Fibroblast of pulmonary artery (primary cell): ENCODE data around the gene RUFY3.
"Not testable (repeated sequence)": the region's sequence is repeated elsewhere in the genome, so short reads cannot be mapped to it uniquely, and the experiment has no call there.

ENCODE experiments used
- DNase-seq: peaks from one replicate; pipeline ENCODE4 v3.0.0-alpha.2; 2010; ENCODE audit warnings: low read depth
- H3K4me3 ChIP-seq: replicated peaks from 2 replicates; pipeline ENCODE4 v1.5.1; 2011; ENCODE audit warnings: low read depth, mild to moderate bottlenecking, control low read depth, low read length, moderate library complexity
- TF ChIP-seq, protein P1 (sequence below): IDR thresholded peaks from 2 replicates; pipeline ENCODE4 v1.5.1; 2011; ENCODE audit warnings: mild to moderate bottlenecking, control low read depth, low read length, inconsistent platforms; ENCODE audit errors: missing control alignments

The RUFY3 gene

DNA sequence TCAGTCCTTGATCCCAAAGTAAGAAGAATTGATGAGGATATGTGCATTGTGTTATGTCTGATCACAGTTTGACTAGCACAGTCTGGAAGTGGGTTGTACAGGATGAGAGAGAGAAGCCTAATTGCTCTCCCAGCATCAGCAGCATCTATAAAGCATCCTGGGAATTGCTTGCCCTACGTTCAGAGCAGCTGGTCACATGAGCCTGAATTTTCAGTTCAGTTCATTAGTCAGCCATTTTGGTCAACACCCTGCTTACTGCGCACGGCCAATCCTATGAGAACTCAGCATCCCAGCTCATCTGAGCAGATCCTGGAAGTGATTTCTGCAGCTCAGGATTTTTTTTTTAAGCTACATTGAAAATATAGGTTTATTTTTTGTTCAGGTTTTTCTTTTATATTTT is at the start of gene RUFY3:
Gene RUFY3 (plus strand): TSS at position 218 of the 400 bp plus-strand sequence. CDS start 610 bp downstream, outside the sequence.
- TF ChIP-seq, protein P1, sequence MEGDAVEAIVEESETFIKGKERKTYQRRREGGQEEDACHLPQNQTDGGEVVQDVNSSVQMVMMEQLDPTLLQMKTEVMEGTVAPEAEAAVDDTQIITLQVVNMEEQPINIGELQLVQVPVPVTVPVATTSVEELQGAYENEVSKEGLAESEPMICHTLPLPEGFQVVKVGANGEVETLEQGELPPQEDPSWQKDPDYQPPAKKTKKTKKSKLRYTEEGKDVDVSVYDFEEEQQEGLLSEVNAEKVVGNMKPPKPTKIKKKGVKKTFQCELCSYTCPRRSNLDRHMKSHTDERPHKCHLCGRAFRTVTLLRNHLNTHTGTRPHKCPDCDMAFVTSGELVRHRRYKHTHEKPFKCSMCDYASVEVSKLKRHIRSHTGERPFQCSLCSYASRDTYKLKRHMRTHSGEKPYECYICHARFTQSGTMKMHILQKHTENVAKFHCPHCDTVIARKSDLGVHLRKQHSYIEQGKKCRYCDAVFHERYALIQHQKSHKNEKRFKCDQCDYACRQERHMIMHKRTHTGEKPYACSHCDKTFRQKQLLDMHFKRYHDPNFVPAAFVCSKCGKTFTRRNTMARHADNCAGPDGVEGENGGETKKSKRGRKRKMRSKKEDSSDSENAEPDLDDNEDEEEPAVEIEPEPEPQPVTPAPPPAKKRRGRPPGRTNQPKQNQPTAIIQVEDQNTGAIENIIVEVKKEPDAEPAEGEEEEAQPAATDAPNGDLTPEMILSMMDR, result no peak
- H3K4me3 ChIP-seq, result peak within 1 kb of the TSS; percentile 68
- DNase-seq, result peak; percentile 94

DNA sequence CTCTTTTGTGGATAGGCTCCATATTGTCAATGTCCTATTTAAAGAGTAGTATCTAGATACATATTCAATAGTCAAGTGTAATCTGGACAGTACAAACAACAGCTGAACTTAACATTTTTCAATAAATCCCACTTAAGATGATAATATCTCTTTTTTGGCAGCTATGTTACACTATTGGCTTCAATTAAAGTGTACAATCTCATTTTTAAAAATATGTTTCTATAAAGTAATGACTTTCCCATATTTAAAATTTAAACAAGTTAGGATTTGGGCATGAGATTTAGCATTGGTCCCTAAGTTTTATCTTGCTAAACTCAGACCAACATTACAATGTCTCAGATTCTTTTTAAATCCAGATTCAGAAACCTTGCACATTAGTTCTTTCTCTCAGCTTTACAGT is 47.6 kb upstream of the RUFY3 start:
- no peak overlapping the region for H3K4me3 ChIP-seq
- no peak for DNase-seq
- TF ChIP-seq, protein P1, result no peak

DNA sequence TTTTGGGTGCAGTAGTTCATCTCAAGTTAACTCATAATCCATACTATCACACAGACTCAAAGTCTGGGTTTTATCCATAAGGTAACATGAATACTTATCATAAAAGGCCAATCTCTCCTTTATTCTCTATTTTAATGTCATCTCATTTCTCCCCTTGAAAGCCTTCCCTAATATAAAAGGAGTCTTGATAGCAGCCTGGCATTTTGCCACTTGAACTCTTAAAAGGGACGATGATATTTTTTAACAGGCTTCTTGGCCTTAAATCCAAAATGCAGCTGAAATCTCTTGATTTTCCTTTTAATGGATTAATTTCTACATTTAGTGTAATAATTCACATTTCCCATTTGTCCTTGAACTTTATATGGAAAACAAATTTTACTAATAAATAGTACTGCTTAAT is 47.0 kb upstream of the RUFY3 start:
- no peak for DNase-seq
- TF ChIP-seq, protein P1, result no peak
- no peak overlapping the region for H3K4me3 ChIP-seq

- TF ChIP-seq, protein P1, result no peak
Observed at GRCh38 chr4:70676554-70677090, 45.1 kb upstream of the RUFY3 start.

DNA sequence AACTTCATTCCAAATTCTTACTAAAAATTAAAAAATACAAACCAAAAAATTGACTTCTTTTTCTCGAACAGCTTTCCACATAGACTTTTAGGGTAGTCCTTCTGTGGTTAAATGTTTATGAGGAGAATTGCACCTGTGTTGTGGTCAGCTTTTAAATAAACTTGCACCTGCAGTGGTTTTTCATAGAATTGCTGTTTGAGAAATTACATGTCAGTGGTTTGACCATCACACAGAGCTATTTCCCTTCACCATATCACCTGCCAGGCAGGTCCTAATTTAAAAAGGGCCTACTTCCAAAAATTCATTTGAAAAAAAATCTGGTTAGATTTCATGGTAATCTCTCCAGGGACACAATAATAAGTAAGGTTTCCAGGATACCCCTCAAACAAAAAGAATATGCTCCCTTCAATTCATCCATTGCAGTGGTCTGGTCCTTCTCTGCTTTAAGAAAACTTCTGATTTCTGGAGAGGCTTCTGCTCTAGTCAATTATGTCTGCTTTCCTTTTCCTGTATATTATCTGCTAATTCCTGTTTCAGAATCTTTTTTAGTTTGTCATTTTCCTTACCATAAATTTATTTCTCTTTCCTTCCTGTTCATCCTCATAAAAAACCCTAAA is 43.3 kb upstream of the RUFY3 start:
- no peak overlapping the region for H3K4me3 ChIP-seq
- DNase-seq, result no peak
- TF ChIP-seq, protein P1, result no peak

More at GRCh38 chr4:70676554-70677090, 45.1 kb upstream of the RUFY3 start:
- H3K4me3 ChIP-seq, result no peak overlapping the region
- no peak for DNase-seq

- H3K4me3 ChIP-seq, result no peak overlapping the region
- TF ChIP-seq, protein P1, result no peak
- no peak for DNase-seq
Observed at GRCh38 chr4:70680934-70681333, 40.8 kb upstream of the RUFY3 start.

GRCh38 chr4:70681704-70682103 is 40.1 kb upstream of the RUFY3 start:
- no peak overlapping the region for H3K4me3 ChIP-seq
- DNase-seq, result no peak
- TF ChIP-seq, protein P1, result no peak

- not testable (repeated sequence) for H3K4me3 ChIP-seq, DNase-seq
Observed at GRCh38 chr4:70682142-70682541, 39.6 kb upstream of the RUFY3 start.
